Measurements from ENCODE around the gene TMEM109. TPM values are rescaled to one million over a fixed set of nuclear protein-coding genes. Genes with fewer than 3 reads are reported as not detected.

Gene TMEM109
- total RNA-seq, 2 experiments from 2014 or later, result 27.8 to 32.9 TPM

DNA sequence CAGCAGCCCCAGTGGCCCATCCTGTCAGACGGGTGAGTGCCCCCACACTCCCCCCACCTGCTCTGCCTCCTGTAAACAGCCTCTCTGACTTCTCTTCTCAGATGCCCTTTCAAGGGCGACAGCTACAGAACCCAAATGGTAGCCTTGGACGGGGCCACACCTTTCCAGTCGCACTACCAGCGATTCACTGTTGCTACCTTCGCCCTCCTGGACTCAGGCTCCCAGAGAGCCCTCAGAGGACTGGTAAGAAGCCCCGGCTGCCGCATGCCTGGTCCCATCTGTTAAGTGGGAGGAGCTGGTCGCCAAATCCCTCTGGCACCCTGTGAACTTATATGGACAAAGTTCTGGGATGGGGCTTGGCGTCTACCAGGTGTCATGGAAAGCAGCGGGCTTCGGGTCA is 40.4 kb upstream of the TMEM109 start:
- no peaks in the 10 kb centered on the region for H3K27me3 Mint-ChIP-seq
- no peaks in the 10 kb centered on the region for H3K9me3 Mint-ChIP-seq
- Histone ChIP-seq H3K4me1 (ENCODE audit: insufficient read depth, low read length) (peaks cover 20% of the 10 kb centered on the region), H3K9me3 (ENCODE audit: control insufficient read depth in 1 of 2, insufficient read depth in 1 of 2, low read length in 2 of 2) (no peaks in the 10 kb centered on the region), H3K36me3 (ENCODE audit: insufficient read depth, low read length) (peaks cover 9% of the 10 kb centered on the region), H3K27me3 (ENCODE audit: control insufficient read depth in 1 of 2, insufficient read depth in 2 of 2, low read length in 2 of 2) (no peaks in the 10 kb centered on the region), H3K27ac (ENCODE audit: low read depth in 1 of 2, low read length in 2 of 2) (no peak overlapping the region), H3K4me3 (ENCODE audit: low read length) (no peak overlapping the region)
- H3K27ac Mint-ChIP-seq, result no peak overlapping the region
- peaks cover 7% of the 10 kb centered on the region for H3K4me1 Mint-ChIP-seq (ENCODE audit: low read depth)
- CTCF ChIA-PET, result no interaction called here
- POLR2A ChIA-PET, result no interaction called here
- intact Hi-C loops (cut with DNase I, micrococcal nuclease), result no loop called here
- H3K4me3 Mint-ChIP-seq, result no peak overlapping the region
- DNase-seq (no peak), ATAC-seq (ENCODE audit: poor library complexity) (no peak)
- TF ChIP-seq, protein P1, sequence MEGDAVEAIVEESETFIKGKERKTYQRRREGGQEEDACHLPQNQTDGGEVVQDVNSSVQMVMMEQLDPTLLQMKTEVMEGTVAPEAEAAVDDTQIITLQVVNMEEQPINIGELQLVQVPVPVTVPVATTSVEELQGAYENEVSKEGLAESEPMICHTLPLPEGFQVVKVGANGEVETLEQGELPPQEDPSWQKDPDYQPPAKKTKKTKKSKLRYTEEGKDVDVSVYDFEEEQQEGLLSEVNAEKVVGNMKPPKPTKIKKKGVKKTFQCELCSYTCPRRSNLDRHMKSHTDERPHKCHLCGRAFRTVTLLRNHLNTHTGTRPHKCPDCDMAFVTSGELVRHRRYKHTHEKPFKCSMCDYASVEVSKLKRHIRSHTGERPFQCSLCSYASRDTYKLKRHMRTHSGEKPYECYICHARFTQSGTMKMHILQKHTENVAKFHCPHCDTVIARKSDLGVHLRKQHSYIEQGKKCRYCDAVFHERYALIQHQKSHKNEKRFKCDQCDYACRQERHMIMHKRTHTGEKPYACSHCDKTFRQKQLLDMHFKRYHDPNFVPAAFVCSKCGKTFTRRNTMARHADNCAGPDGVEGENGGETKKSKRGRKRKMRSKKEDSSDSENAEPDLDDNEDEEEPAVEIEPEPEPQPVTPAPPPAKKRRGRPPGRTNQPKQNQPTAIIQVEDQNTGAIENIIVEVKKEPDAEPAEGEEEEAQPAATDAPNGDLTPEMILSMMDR (IDR thresholded peaks at IDR 0.05), result no peak
- peaks cover 14% of the 10 kb centered on the region for H3K36me3 Mint-ChIP-seq (ENCODE audit: low read depth)

DNA sequence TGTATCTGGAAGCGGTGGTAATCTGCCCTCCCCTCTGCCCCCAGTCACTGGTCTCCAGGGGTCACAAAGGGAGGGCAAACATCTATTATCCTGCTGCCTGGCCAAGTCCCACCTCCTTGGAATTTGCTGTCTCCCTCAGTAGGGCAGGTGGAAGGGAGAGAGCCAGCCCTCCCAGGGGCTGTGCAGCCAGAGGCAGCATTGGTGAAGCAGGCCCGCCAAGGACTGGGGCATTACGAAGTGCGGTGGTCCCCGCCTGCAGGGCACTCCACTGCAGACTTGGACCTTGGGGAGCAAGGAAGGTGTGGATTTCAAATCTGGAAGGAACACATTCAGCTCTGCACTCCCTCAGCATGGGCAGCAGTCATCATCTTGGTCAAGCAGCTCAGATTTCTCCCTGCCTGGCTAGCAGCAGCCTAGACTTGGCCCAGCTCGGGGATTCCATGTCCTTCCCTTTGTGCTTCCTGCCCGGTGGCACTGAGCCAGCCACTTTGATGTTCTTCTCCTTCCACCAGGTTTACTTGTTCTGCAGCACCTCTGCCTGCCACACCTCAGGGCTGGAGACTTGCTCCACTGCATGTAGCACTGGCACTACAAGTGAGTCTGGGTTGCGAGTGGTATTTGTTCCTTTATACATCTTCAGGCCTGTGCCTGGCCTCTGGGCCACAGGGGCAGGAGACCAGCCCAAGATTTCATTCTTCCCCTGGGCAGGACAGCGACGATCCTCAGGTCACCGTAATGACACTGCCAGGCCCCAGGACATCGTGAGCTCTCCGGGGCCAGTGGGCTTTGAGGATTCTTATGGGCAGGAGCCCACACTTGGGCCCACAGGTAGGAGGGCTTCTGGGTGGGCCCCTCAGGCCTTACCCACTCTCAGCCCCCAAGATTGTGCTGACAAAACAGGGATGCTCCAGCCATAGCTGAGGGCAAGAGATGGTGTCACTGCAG is 39.3 kb upstream of the TMEM109 start:
- intact Hi-C loops (cut with DNase I, micrococcal nuclease), result no loop called here
- Histone ChIP-seq H3K36me3 (ENCODE audit: insufficient read depth, low read length) (peaks cover 16% of the 10 kb centered on the region), H3K4me1 (ENCODE audit: insufficient read depth, low read length) (peaks cover 20% of the 10 kb centered on the region), H3K27ac (ENCODE audit: low read depth in 1 of 2, low read length in 2 of 2) (no peak overlapping the region), H3K9me3 (ENCODE audit: control insufficient read depth in 1 of 2, insufficient read depth in 1 of 2, low read length in 2 of 2) (no peaks in the 10 kb centered on the region), H3K4me3 (ENCODE audit: low read length) (no peak overlapping the region), H3K27me3 (ENCODE audit: control insufficient read depth in 1 of 2, insufficient read depth in 2 of 2, low read length in 2 of 2) (no peaks in the 10 kb centered on the region)
- no peak overlapping the region for H3K4me3 Mint-ChIP-seq
- ChIA-PET POLR2A (no interaction called here), CTCF (no interaction called here)
- H3K4me1 Mint-ChIP-seq (ENCODE audit: low read depth), result peaks cover 7% of the 10 kb centered on the region
- TF ChIP-seq, protein P1 (IDR thresholded peaks at IDR 0.05), result no peak
- H3K27ac Mint-ChIP-seq, result no peak overlapping the region
- H3K9me3 Mint-ChIP-seq, result no peaks in the 10 kb centered on the region
- DNase-seq (no peak), ATAC-seq (ENCODE audit: poor library complexity) (no peak)
- peaks cover 25% of the 10 kb centered on the region for H3K36me3 Mint-ChIP-seq (ENCODE audit: low read depth)
- no peaks in the 10 kb centered on the region for H3K27me3 Mint-ChIP-seq

DNA sequence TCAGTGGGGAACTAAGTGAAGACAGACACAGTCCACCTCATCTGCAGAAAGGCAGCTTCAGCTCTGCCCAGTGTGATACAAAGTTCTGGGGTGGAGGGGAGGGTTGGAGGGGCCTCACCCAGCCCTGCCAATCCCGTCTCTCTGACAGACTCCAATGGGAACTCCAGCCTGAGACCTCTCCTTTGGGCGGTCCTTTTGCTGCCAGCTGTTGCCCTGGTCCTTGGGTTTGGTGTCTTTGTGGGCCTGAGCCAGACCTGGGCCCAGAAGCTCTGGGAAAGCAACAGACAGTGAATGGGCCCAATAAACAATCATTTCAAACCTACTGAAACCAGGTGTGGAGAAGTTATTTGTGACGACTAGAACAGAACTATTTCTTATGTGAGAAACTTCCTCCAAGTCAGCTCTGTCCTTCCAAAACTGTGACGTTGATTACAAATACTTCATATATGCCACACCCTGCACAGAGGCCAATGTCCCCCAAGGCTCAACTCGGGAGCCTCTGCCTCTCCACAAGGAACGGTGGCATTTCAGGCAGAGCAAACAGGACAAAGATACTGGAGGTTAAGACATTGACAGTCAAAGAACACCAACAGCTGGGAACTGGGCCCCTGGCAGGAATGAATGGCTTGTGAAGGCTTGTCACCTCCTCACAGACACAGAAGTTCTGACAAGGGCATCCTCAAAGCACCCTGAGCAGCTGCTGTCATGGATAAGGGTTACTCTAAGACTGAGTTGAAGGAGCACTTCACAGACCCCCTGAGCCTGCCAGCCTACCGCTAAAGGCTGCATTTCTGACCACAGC is 38.4 kb upstream of the TMEM109 start:
- intact Hi-C loops (cut with DNase I, micrococcal nuclease), result no loop called here
- Mint-ChIP-seq H3K9me3 (no peaks in the 10 kb centered on the region), H3K4me1 (ENCODE audit: low read depth) (peaks cover 7% of the 10 kb centered on the region), H3K36me3 (ENCODE audit: low read depth) (peaks cover 34% of the 10 kb centered on the region), H3K27me3 (no peaks in the 10 kb centered on the region), H3K27ac (no peak overlapping the region), H3K4me3 (no peak overlapping the region)
- ChIA-PET POLR2A (interaction anchor here (1.1 kb wide), 1 partner anchor 51 kb away, joined by 3 read pairs; no protein-coding TSS in a partner anchor), CTCF (no interaction called here)
- peaks cover 19% of the 10 kb centered on the region for H3K4me1 ChIP-seq (ENCODE audit: insufficient read depth, low read length)
- H3K27ac ChIP-seq (ENCODE audit: low read depth in 1 of 2, low read length in 2 of 2), result no peak overlapping the region
- DNase-seq, result no peak
- no peaks in the 10 kb centered on the region for H3K9me3 ChIP-seq (ENCODE audit: control insufficient read depth in 1 of 2, insufficient read depth in 1 of 2, low read length in 2 of 2)
- TF ChIP-seq, protein P1 (IDR thresholded peaks at IDR 0.05), result no peak
- ATAC-seq (ENCODE audit: poor library complexity), result no peak
- H3K4me3 ChIP-seq (ENCODE audit: low read length), result no peak overlapping the region
- H3K27me3 ChIP-seq (ENCODE audit: control insufficient read depth in 1 of 2, insufficient read depth in 2 of 2, low read length in 2 of 2), result no peaks in the 10 kb centered on the region
- peaks cover 24% of the 10 kb centered on the region for H3K36me3 ChIP-seq (ENCODE audit: insufficient read depth, low read length)

All from CD4-positive, alpha-beta T cell (primary cell).